HG02763 (cell line): ENCODE results near the gene HERC3.

Experiments used
- ATAC-seq: cut with Tn5 transposase; IDR thresholded peaks from one replicate; pipeline ENCODE4 v1.9.1; 2021; ENCODE audit warnings: mild to moderate bottlenecking, moderate library complexity; ENCODE audit not compliant: unreplicated experiment

HERC3 gene

DNA sequence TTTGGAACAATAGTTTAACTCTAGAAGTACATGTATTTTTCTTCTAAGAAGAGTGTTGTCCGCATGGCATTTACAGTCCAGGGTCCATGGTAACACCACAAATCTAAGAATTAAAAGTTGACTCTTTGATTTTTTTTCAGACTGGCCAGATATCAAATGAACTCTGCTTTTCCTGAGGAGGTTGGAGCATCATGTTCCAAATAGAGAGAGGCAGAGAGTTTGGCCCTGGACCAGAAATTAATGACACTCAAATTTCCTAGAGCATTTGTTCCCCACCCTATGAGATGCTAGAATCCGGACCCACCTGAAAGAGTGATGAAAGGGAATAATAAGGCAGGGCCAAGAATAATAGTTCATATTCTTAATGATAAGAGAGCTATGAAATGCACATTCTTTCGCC, 152.3 kb downstream of the HERC3 start:
- ATAC-seq: no peak

DNA sequence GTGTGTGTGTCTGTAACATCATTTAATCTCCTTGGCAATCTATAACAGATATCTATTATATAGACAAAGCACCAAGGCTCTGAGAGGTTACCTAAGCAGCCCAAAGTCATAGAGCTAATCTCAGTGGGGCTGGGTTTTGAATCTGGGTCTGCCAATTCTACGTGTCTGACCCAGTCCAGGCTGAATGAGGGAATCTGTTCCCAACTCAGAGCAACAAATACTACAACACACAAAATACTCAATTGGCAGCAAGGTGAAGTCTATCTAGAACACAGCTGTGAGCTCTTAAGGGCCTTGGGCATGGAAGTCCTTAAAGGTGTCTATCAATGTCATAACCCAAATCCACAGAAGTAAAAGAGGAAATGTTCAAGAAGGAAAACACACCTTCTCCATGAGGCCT, 152.9 kb downstream of the HERC3 start:
- ATAC-seq: no peak

DNA sequence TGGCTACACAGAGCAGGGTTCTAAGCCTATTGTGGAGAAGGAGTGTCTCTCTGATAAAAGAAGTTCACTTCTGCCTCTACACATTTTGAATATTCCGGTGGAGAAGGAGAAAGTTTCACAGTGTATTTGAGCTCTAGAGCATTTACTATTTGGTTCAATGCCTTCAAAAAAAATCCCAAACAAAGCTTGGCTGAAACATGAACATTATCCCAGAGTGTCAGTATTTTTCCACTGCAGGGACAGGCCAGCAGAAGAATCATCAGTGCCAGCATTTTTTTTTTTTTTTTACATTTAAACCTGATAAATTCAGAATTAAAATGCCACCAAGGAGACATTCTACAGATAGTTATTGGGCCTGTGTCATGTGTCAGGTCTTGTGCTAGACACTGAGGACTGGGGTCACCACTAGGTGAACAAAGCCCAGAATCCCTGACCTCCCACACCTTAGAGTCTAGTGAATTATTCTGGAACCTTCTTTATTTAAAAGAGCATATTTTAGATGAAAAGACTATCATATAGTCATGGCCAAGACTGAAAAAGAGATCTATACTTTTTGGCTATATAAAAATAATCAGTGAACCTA, 153.4 kb downstream of the HERC3 start:
- ATAC-seq: no peak

DNA sequence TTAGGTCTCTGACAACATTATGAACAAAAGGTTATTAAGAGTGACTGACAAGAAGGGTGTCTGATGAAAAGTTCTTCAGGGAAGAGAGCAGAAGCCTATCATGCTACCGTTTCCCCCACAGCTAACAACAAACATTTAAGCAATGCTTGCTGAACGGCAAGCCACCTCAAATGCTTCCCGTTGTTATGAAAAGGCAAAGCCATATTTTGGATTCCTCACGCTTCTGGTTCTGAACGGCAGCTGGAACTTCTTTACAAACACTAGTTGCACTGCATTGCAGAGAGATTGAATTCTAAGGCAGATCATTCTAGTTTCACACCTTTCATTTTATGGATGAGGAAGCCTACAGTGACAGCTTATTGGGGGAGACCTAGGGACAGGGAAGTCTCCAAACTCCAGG, 153.9 kb downstream of the HERC3 start:
- ATAC-seq: no peak

GRCh38 chr4:88747351-88747750, 155.1 kb downstream of the HERC3 start:
- ATAC-seq: no peak

DNA sequence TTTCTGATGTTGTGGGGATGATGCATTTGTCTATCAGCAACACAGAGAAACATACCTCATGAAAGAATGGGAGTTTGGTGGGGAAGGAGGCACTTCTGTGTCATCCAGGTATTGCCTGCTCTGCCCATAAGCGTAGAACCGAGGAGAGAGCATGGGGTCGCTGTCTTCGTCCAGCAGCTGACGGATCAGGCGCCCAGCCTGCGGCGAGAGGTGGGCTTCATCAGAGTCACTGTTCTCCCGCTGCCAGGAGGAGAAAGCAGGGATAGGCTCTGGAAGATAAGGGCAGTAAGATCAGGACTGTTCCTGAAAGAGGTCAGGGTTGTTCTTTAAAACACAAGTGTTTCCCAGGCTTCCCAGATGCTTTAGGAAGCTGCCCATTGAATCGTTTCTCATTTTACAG, 158.1 kb downstream of the HERC3 start:
- ATAC-seq: no peak

DNA sequence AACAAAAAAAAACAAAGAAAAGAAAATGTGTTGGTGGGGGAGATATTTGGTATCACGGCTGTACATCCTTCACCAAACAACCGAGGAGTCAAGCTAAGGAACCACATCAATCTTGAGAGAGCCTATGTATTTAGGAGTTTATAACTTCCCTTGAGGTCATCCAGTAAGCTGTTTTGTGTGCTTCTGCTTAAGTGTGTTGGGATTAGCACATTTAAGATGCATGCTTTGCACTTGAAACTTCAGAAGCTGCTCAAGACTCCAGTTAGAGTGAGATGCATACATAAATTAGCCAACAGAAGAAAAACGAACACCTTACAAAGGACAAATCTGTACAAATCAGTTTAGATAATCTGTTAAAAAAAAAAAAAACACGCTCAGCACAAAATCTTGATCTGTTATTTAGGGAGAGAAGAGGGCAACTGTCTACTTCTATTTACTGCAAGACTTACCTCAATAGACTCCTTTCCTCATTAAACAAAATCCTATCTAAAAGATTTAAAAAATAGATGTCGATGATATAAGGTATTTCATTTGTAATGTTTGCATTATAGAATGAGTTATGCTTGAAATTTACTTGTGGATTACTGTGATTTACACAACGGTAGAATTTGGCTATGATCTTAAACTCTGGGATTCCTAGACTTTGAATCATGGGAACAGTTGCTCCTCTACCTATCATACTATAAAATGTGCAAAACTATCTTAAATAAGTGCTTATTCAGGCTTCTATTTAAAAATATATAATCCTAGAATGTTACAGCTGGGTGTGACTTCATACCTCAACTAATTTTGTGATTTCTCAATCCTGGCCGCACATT, 159.2 kb downstream of the HERC3 start:
- ATAC-seq: no peak

DNA sequence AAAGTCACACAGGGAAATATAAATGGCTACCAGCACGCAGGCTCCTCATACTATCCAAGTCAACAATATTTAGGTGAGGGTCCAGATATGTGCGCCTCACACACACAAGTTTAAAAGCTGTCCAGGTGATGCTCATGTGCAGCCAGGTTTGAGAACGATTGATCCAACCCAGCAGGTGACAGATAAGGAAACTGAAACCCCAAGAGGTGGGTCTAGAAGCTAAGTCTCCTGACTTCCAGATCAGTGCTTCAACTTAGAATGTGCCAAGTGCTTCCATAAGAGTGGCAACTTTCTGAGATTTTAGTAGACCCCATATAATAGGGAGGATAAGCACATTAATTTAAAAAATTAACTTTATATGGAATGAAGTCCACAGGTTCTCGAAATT, 159.8 kb downstream of the HERC3 start:
- ATAC-seq: no peak

DNA sequence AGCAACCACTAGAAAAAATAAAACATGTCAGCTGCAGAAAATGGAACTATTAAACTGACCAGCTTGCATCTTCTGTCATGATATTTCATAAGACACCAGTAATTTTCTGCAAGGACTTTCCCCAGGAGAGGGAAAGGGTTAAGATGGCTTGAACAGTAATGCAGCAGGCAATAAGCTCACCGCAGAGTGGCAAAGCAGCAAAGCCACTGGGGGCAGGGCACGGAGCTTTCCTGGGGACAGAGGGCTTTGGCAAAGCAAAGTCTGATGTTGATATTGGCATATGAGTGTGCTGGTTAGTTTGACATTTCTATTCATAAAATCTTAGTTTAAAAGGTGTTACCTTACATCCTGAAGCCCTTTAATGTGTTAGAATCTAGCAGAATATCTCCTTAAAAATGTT, 160.5 kb downstream of the HERC3 start:
- ATAC-seq: no peak

- ATAC-seq: no peak
Measured at GRCh38 chr4:88753658-88754571, 161.6 kb downstream of the HERC3 start.

DNA sequence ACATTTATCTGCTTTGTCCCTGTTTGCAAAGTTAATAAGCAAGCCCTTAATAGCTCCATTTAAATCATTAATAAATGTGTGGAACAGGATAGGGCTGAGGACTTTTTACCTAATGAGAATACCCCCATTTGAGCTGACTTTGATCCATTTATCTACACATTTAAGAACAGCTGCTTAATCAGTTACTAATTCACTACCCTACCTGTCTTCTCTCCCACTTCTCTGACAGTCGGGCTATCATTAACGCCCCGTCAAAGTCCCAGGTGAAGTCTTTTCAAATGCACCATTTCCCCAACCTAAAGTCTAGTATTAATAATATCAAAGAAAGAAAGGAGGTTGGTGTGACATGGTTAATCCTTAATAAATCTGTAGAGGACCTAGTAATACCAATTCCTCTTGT, 162.5 kb downstream of the HERC3 start:
- no peak for ATAC-seq

DNA sequence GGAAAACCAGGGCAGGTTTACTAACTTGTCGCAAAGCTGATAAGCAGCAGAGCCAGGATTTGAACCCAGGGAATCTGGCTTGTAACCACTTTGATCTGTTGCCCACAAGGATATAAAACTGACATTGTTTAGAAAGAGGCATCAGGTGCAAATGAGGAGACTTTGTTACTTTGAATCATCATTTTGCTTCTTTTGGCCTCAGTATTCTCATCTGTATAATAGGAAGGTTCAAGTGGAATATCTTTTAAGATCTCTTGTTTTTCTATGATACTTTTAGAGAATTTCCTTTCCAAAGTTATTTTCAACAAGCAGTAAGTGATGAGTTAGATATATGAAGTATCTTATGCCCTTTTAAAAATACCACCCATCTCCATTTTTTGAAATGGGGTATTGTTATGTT, 163.2 kb downstream of the HERC3 start:
- ATAC-seq: no peak

- no peak for ATAC-seq
Measured at GRCh38 chr4:88756149-88756548, 163.9 kb downstream of the HERC3 start.

- ATAC-seq: no peak
Measured at GRCh38 chr4:88757067-88757466, 164.8 kb downstream of the HERC3 start.

DNA sequence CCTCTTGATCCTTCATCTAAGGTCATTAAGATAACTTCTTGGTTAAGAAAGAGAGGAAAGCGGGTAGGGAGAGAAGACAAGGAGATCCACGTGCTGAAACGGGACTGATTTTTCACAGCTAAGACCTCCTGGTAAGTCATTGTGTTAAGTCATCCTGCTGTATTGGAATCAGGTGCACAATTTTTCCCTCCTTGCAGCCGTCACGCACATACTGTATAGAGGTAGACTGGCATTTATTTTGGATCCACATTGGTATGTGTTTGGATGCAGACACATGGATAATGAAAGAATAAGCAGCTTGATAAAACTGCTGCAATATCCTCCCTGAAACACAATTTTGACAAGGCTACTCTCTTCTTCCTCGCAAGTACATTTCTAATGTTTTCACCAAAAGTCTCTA, 165.5 kb downstream of the HERC3 start:
- no peak for ATAC-seq
